HG03432 (cell line): ENCODE measurements around the gene SLC40A1.

Source experiments
- ATAC-seq: cut with Tn5 transposase; IDR thresholded peaks from one replicate; pipeline ENCODE4 v1.9.1; 2021; ENCODE audit warnings: mild to moderate bottlenecking, moderate library complexity; ENCODE audit not compliant: unreplicated experiment

The SLC40A1 gene

DNA sequence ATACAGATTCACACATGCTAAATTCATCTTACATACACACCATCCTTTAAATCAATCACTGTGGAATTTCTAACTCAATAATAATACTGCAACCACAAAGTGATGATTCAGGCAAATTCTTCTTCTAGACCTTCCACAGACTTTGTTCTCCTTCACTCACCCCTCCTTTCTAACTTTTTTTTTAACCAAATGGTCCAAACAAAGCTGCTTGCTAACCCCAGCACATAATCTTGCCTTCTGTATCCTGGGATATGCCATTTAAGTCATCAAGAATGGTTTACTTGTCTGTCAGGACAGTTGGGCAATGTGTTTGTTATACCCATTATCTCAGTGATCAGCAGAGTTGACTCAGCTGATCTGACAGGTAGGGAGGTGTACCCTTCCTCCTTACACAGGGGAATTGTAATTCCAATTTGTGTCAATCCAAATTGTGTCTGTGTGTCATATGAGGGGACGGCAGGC is 10.0 kb downstream of the SLC40A1 start:
- ATAC-seq = no peak

GRCh38 chr2:189569295-189569910 is 11.2 kb downstream of the SLC40A1 start:
- peak; percentile 65 for ATAC-seq

DNA sequence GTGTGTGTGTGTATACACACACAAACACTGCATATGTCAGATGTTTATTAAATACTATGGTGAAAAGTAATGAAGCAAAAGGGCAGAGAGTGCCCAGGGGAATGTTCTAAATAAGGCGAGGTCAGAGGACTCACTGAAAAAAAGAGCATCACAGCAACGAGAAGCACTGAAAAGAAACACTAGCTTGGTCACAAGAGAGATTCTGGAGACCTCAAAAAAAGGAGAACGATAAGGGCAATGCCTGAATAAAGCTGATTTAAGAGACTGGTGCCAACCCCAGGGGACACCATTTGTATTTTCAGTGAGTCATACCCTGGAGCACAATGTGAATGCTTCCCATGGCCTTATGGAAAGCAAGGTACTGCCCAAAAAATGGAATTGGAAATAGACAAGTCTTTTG is 14.5 kb downstream of the SLC40A1 start:
- ATAC-seq = no peak

GRCh38 chr2:189561371-189562038 is 19.1 kb downstream of the SLC40A1 start:
- ATAC-seq = no peak

DNA sequence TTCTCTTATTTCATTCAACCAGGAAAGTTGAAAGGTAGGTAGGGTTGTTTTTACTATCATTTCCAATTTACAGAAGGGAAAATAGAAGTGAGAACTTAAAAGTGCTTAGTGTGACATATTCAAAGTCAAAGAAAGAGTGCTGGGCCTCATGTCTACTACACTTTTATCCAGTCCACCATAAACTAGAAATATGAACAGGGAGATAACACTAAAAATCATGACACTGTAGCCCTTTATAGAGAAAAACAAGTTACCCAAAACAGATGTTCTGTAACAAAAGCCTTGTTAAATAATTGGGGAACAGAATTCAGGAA is 20.4 kb downstream of the SLC40A1 start:
- ATAC-seq = no peak

DNA sequence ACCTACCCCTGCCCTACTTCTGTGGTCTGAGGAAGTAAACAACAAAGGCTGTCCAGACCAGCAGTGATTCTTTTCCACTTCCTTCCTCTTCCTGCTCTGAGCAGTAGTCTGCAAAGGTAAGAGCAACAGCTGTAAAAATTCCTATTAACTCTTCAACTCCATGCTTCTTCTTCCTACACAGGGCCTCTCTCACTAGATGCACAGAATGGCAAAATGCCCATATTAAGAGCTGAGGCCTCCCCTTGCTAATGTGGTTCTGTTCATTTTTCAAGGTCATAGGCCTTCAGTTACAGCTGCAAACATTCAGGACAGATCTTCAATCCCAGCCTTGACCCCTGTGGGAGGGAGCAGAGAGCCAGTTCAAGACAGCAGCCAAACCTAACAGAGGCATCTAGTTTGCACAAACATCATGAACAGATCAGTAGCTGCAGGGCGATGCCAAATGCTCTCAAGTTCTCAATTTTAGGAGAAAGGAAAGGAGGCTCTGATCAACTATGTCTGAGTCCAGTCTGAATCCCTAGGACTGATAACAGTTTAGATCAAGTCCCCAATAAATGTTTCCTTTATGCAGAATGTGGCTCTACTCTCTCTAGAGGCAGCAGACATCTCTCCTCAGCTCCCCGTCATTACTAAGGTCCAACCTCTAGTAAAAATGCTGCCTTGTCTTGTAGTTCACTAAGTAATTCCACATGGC is 20.9 kb downstream of the SLC40A1 start:
- ATAC-seq = no peak

- ATAC-seq = no peak
Observed at GRCh38 chr2:189558516-189559272, 21.9 kb downstream of the SLC40A1 start.

- ATAC-seq = no peak
Observed at GRCh38 chr2:189557373-189557772, 23.2 kb downstream of the SLC40A1 start.

GRCh38 chr2:189556526-189556925 is 24.1 kb downstream of the SLC40A1 start:
- ATAC-seq = no peak

DNA sequence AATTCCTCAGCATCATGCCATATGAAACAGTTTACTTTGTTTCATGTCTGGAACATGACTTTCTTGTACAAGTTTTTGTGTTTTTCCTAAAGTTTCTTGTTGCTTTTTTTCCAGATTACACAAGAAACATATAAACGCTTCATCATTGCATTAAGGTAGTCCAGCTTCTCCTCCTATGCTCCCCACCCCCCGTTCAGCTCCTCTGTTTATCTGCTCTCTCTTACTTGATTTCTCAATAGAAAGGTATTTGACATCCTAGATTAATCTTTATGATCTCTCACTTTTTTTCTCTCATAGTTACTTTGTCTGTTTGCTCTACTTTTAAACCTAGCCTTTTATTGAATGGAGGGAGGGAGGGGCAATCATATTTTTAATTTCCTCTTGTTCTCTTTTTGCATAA is 25.4 kb downstream of the SLC40A1 start:
- no peak for ATAC-seq

DNA sequence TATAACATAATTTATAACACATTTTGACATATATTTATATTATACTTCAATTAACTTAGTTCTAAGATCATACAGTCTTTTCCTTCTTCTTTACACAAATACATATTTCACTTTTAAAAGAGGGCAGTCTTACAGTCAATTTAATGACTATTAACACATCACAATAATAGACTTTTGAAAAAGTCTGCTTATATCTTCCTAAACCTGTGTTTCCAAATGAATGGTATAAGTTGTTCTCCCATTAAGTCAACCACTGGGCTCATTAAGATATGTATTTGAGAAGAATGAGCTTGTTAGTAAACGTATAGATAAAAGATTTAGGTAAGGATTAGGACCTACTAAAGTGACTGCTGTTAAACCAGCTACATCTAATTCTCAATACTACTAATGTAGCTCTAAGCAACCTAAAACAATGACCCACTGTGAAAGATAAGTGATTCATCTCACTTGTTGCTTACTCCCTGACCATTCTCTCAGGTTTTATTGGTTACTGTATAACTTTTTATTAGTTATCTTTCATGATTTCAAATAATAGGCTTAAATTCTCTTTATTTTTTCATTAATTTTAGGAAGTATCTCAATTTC is 27.0 kb downstream of the SLC40A1 start:
- ATAC-seq = no peak

- ATAC-seq = no peak
Observed at GRCh38 chr2:189552991-189553404, 27.6 kb downstream of the SLC40A1 start.

DNA sequence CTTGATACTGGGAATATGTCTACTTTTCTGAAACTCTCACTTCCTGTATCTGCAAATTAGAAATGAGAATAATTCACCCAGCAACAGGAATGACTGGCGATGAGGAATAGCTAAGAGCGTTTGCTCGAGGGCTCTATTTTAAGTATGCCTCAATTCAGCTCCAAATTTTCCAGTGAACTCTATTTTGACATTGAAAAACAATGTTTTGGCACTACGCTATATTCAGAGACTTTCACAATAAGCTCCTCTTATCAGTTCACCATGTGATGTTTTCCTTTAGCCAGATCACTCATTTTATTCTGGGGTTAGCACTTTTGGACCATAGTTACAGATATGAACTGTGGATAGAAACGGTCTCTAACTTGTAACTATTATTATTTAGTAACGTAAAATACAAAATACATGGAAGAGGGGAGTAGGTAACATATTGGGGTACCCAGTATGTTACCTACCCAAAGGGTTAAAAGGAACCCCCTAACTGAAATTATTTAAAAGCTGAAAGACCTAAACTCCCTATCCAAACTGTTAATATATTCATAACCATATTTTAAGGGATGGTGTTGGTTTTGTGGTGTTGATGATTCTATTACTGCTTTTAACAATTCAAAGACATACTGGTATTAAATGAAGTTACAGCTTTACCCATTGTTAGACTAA is 28.1 kb downstream of the SLC40A1 start:
- ATAC-seq = no peak

GRCh38 chr2:189551808-189552207 is 28.8 kb downstream of the SLC40A1 start:
- ATAC-seq = no peak

DNA sequence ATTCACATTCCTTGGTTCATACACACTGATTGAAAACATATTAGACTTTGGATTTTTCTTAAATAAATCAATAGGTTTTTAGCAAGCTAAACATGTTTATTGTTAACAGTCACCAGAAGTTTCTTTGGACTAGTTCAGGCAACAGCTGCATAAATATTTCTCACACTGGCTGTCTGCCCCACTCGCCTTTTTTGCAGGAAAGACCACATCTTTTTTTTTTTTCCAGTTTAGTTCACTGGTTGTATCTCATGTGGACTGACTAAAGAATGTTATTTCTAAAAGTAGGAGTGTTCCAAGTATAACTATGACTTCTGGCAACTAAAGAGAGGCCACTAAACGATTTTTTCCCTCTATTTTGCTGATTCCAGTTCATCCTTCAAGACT is 31.1 kb downstream of the SLC40A1 start:
- no peak for ATAC-seq

DNA sequence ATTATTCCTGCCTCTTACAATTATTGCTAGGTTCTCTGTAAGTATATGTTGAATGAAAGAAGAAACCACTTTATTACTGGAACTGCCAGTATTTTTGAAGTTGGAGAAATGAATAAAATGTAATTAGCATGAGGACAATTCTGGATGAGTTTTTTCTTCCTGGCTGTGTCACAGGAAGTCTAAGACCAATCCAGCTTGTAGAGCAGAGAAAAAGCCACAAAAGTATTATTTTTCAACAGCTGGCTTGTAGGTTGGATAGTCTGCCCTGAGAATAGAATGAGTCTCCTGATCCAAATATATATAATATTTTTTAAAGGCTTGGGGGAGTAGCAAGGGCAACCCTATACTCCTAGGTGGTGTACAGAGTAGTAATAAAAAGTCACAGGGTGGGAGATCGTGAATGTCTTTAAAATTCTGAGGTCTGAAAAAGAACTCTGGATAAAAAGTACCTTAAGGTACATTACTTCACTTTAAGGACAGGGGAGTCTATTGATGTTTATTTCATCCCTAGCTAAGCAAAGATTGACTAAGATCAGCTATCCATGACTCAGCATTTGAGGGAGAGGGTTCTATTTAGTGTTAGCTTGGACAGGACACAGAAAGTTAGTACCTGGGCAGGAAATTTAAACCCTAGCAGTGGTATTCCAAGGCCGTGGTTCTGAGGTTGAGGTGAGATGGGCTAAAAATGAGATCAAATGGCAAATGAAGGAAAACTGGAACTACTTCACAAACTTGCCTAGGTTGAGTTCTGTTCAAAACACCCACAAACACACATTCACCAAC is 31.7 kb downstream of the SLC40A1 start:
- no peak for ATAC-seq

DNA sequence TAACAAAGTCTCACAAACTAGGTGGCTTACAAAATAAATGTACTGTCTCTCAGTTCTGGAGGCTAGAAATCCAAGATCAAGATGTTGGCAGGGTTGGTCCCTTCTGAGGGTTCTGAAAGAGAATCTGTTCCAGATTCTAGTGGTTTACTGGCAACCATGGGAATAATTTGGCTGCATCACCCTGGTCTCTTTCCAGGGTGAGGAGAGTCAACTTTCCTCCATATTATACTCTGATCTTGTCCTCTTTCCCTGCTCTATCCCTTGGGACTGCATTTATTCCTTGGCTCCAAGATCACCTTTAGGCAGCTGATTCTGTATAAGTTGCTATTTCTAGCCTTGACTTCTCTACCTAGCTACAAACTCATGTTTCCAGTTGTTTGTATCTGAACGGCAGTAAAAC is 35.2 kb downstream of the SLC40A1 start:
- ATAC-seq = no peak

DNA sequence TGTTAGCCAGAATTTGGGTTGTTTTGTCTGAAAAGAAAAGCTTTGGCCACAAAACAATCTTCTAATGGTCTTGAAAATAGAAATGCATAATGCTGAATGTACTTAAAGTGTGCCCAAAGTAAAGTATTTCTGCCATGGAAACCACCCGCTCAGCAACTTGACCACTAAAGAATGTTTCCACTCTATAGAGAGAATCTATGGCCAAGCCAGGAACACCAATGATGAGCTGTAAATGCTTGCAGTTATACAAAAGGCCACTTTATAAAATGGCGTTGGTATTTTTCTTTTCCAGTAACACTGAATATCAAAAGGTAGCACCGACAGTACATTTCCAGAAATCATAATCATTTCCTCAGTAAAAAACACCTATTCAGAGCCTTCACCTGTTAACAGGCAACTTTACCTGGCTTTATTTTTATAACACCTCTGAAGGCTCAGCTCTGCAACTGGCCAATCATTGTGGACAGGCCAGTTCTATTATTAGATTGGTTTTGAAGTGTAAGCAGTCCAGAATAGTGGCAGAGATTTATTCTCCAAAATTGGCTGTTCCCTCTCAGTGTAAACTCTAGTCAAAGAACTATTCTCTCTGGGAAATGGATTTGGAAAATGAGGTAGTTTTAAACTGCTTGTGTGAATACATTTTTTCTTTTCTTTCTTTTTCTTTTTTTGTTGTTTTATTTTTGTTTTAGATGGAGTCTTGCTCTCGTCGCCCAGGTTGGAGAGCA is 36.1 kb downstream of the SLC40A1 start:
- no peak for ATAC-seq

DNA sequence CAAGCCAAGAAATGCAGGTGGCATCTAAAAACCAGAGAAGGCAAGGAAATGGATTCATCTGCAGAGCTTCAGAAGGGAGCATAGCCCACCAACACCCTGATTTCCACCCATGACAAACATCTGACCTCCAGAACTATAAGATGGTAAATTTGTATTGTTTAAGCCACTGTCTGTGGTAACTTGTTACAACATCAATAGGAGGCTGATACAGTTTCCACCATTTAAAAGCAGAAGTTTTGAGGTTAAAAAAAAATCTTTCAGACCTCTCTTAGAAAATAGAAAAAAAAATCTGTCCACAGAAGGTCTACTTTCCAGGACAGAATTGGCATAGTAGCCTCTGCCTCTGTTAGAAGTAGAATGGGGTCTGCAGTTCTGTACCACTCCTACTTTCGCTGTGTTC is 37.2 kb downstream of the SLC40A1 start:
- ATAC-seq = no peak
